ENCODE measurements around the gene LILRA5.

DNA sequence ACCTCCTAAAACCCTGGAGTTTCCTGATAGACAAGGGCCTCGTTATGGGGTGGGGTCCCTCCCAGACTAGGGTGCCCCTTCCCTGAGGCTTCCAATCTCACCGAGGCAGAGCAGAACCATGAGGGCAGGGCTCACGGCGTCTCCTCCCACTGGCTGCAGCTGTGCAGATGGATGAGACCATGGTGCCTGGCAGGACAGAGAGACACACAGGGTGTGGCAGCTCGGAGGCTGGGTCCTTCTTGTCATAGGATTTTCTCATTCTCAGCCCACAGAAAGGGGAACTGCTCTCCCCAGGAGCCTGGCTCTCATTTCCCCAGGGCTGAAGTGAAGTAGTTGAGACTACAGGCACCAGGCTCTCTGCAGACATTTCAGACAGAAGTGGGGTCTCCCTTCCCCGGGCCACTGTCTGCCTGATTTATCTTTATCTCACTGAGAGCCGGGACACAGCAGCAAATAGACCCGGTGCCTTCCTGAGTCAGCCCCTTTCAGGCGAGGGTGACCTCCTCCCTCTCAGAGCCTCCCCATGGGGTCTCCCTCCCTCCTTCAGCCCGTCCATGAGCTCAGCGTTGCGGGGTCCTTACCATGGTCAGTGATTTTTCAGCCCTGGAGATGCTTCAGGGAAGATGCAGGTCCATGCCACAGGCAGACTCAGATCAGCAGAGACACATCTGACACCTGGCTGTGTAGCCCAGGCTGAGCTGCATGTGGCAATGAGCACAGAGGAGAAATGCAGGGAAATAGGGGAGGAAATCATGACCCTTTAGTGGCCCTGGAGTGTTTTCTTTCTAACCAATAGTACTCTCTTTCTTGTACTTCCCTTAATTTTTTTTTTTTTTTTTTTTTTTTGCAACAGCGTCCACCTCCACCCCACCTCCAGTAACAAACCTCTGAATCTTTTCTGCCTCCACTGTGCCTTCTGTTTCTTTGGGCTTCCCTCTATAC lies at the start of gene LILRA5:
- TF ChIP-seq RNF2 (conservative IDR thresholded peaks at IDR 0.05; ENCODE audit: low read depth) (no peak), NFE2L1 (CRISPR knock-in tag; IDR thresholded peaks at IDR 0.05; ENCODE audit: borderline replicate concordance) (no peak), MYNN (CRISPR knock-in tag; IDR thresholded peaks at IDR 0.05; ENCODE audit: low read depth) (no peak), ZNF383 (CRISPR knock-in tag; IDR thresholded peaks at IDR 0.05; ENCODE audit: borderline replicate concordance) (no peak), CTCF (CRISPR knock-in tag; IDR thresholded peaks at IDR 0.05) (no peak), GTF2F1 (IDR thresholded peaks at IDR 0.05; ENCODE audit: low read length) (no peak), NCOR1 (IDR thresholded peaks at IDR 0.05; ENCODE audit: borderline replicate concordance, low read length) (no peak), FOXJ3 (CRISPR knock-in tag; IDR thresholded peaks at IDR 0.05; ENCODE audit: borderline replicate concordance) (no peak), HNRNPK (IDR thresholded peaks at IDR 0.05; ENCODE audit: low read depth, low read length, poor library complexity, severe bottlenecking) (no peak)
